Activated CD8-positive, alpha-beta T cell treated with anti-CD3 and anti-CD28 coated beads for 36 hours (primary cell): ENCODE data around the gene SIM2. TPM values are rescaled to one million over a fixed set of nuclear protein-coding genes. Genes with fewer than 3 reads are reported as not detected.

Experiments used
- ATAC-seq: fragments of 200-7000 bp; cut with Tn5 transposase; one replicate; pipeline ENCODE4 v1.10.0; 2021; ENCODE audit warnings: mild to moderate bottlenecking, moderate library complexity
- CTCF ChIA-PET: fragments of 350-600 bp; sonication (Branson Sonifier 250); formaldehyde crosslinking; loops from one replicate; lab custom pipeline; 2021; ENCODE audit warnings: antibody characterized with exemption; lab: Charles Lee
- POLR2A ChIA-PET: fragments of 350-600 bp; sonication (Branson Sonifier 250); formaldehyde crosslinking; loops from one replicate; lab custom pipeline; 2021; ENCODE audit warnings: antibody characterized with exemption; lab: Charles Lee
- DNase-seq: peaks from one replicate; pipeline ENCODE4 v3.0.0-alpha.2; 2020
- H3K27ac Mint-ChIP-seq: one replicate; pipeline ENCODE4 v1.8.0; 2021; ENCODE audit warnings: mild to moderate bottlenecking, mixed read lengths
- H3K27me3 Mint-ChIP-seq: one replicate; pipeline ENCODE4 v1.8.0; 2021; ENCODE audit warnings: mixed read lengths
- H3K36me3 Mint-ChIP-seq: one replicate; pipeline ENCODE4 v1.8.0; 2021; ENCODE audit warnings: low read depth, mixed read lengths
- H3K4me1 Mint-ChIP-seq: one replicate; pipeline ENCODE4 v1.8.0; 2021; ENCODE audit warnings: low read depth, mixed read lengths
- H3K4me3 Mint-ChIP-seq: one replicate; pipeline ENCODE4 v1.8.0; 2021; ENCODE audit warnings: mild to moderate bottlenecking, moderate library complexity, mixed read lengths
- H3K9me3 Mint-ChIP-seq: one replicate; pipeline ENCODE4 v1.8.0; 2021; ENCODE audit warnings: mixed read lengths
- CTCF ChIP-seq: fragments of 200-600 bp; IDR thresholded peaks from one replicate; pipeline ENCODE4 v1.8.0; 2022; ENCODE audit warnings: antibody characterized with exemption, mild to moderate bottlenecking
- intact Hi-C: fragments of 100-400 bp; cut with micrococcal nuclease; formaldehyde crosslinking; loops from one replicate; pipeline ENCODE4 v1.10.0; 2022
- total RNA-seq, 2 experiments: library from RNA; stranded (reverse); gene quantifications; one replicate each; pipeline ENCODE4 v1.2.3, GENCODE V29; 2021

SIM2 gene
- total RNA-seq, 2 experiments from 2014 or later: not detected

DNA sequence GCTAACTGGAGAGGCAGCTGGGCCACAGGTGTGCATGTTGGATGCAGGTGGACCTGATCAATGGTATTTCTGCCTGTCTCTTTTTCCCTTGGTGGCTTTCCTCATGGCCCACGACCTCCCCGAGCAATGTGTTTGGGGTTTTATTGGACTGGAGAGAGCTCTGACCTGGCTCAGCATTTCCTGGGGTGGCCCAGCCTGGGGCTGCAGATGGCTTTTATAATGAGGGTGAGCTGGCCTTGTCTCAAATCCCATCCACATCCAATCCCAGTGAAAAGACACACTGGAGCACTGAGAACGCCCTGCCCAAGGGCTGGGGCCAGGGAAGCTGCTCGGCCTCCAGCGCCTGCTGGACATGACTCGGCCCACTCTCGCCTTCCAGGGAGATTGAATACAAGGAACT, 44.1 kb downstream of the SIM2 start:
- no peaks in the 10 kb centered on the region for H3K36me3 Mint-ChIP-seq
- no peak for ATAC-seq
- intact Hi-C loops: no loop called here
- ChIA-PET POLR2A (interaction anchor here (0.5 kb wide), 1 partner anchor 570 kb away, joined by 3 read pairs; no protein-coding TSS in a partner anchor), CTCF (no interaction called here)
- H3K9me3 Mint-ChIP-seq: no peaks in the 10 kb centered on the region
- no peak for TF ChIP-seq CTCF
- no peak overlapping the region for H3K27ac Mint-ChIP-seq
- no peak overlapping the region for H3K4me3 Mint-ChIP-seq
- H3K4me1 Mint-ChIP-seq: peaks cover 5% of the 10 kb centered on the region
- H3K27me3 Mint-ChIP-seq: peaks cover 25% of the 10 kb centered on the region
- DNase-seq: no peak

- Mint-ChIP-seq H3K4me3 (no peak overlapping the region), H3K27ac (no peak overlapping the region), H3K4me1 (peaks cover 7% of the 10 kb centered on the region), H3K27me3 (peaks cover 28% of the 10 kb centered on the region), H3K36me3 (no peaks in the 10 kb centered on the region), H3K9me3 (no peaks in the 10 kb centered on the region)
- ChIA-PET CTCF (no interaction called here), POLR2A (no interaction called here)
- TF ChIP-seq CTCF: no peak
- no peak for DNase-seq
- ATAC-seq: no peak
- intact Hi-C loops: no loop called here
Measured at GRCh38 chr21:36743446-36743845, 44.5 kb downstream of the SIM2 start.

GRCh38 chr21:36744190-36744559, 45.3 kb downstream of the SIM2 start:
- no peak overlapping the region for H3K4me3 Mint-ChIP-seq
- H3K9me3 Mint-ChIP-seq: no peaks in the 10 kb centered on the region
- no peak for DNase-seq
- CTCF ChIA-PET: no interaction called here
- H3K36me3 Mint-ChIP-seq: no peaks in the 10 kb centered on the region
- intact Hi-C loops: no loop called here
- peaks cover 11% of the 10 kb centered on the region for H3K4me1 Mint-ChIP-seq
- H3K27ac Mint-ChIP-seq: no peak overlapping the region
- TF ChIP-seq CTCF: no peak
- H3K27me3 Mint-ChIP-seq: peaks cover 35% of the 10 kb centered on the region
- no peak for ATAC-seq
- POLR2A ChIA-PET: no interaction called here

GRCh38 chr21:36744560-36745231, 45.8 kb downstream of the SIM2 start:
- Mint-ChIP-seq H3K36me3 (peaks cover 4% of the 10 kb centered on the region), H3K27ac (no peak overlapping the region), H3K4me3 (no peak overlapping the region), H3K9me3 (no peaks in the 10 kb centered on the region), H3K27me3 (peaks cover 38% of the 10 kb centered on the region), H3K4me1 (peaks cover 11% of the 10 kb centered on the region)
- POLR2A ChIA-PET: no interaction called here
- no peak for TF ChIP-seq CTCF
- CTCF ChIA-PET: no interaction called here
- DNase-seq: no peak
- ATAC-seq: no peak
- intact Hi-C loops: loop anchor here (5.0 kb wide), 1 partner anchor 183 kb away; no protein-coding TSS in a partner anchor

DNA sequence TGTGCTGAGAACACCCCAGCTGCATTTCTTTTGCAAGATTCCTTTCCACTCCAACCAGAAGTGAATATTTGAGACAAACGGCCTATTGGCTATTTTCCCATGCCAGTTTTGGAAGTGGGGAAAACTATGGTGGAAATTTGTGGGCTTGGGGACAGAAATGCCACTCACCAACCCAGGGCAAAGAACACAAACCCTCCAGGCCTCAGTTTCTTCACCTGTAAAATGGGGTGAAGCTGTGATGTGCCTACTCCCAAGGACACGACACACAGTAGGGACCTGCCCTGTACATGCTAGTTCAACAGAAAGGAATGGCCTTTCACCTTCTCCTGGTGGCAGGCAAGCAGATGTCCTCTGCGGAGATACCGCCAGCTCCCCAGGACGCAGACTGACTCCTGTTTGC, 46.5 kb downstream of the SIM2 start:
- Mint-ChIP-seq H3K4me3 (no peak overlapping the region), H3K4me1 (peaks cover 11% of the 10 kb centered on the region), H3K9me3 (no peaks in the 10 kb centered on the region), H3K36me3 (peaks cover 7% of the 10 kb centered on the region), H3K27me3 (peaks cover 38% of the 10 kb centered on the region), H3K27ac (no peak overlapping the region)
- ChIA-PET CTCF (interaction anchor here (2.5 to 4.9 kb wide), 2 partner anchors 13 to 109 kb away, joined by 8 to 15 read pairs; no protein-coding TSS in a partner anchor), POLR2A (no interaction called here)
- DNase-seq (no peak), ATAC-seq (no peak)
- TF ChIP-seq CTCF: no peak
- intact Hi-C loops: loop anchor here (5.0 kb wide), 1 partner anchor 182 kb away; no protein-coding TSS in a partner anchor
